ENCODE results near the gene ABCA10. TPM values are rescaled to one million over a fixed set of nuclear protein-coding genes. Genes with fewer than 3 reads are reported as not detected.
"Not testable (repeated sequence)": the region's sequence is repeated elsewhere in the genome, so short reads cannot be mapped to it uniquely, and the experiment has no call there.

Gene ABCA10
- total RNA-seq, 1 experiment from 2014 or later, result not detected

DNA sequence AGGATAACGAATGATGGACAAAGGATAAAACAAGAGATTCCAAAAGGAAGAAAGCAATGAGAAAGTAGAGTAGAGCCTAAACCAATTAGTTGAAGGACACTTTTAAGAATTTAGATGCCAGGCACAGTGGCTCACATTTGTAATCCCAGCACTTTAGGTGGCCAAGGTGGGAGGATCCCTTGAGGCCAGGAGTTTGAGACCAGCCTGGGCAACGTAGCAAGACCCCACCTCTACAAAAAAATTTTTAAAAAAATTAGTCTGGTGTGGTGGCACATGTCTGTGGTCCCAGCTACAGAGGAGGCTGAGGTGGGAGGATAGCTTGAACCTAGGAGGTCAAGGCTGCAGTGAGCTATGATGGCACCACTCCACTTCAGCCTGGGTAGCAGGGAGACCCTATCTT, 20.0 kb downstream of the ABCA10 start:
- no peaks in the 10 kb centered on the region for H3K36me3 ChIP-seq
- no peak overlapping the region for H3K27ac ChIP-seq
- no peaks in the 10 kb centered on the region for H3K4me1 ChIP-seq
- no peak overlapping the region for H3K4me3 ChIP-seq
- no peaks in the 10 kb centered on the region for H3K27me3 ChIP-seq
- no peaks in the 10 kb centered on the region for H3K9me3 ChIP-seq (replicated peaks)
- DNase-seq, result no peak

DNA sequence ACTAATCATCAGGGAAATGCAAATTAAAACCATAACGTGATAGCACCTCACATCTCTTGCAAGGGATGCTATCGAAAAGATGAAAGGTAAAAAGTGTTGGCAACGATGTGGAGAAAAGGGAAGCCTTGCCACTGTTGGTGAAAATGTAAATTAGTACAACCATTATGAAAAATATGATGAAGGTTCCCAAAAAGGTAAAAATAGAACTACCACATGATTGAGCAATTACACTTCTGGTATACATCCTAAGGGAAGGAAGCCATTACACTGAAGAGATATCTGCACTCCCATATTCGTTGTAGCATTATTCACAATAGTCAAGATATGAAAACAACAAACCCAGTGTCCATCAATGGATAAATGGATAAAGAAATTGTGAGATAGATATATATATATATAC, 21.5 kb downstream of the ABCA10 start:
- no peak for DNase-seq
- Histone ChIP-seq H3K4me3 (no peak overlapping the region), H3K36me3 (no peaks in the 10 kb centered on the region), H3K4me1 (no peaks in the 10 kb centered on the region), H3K9me3 (replicated peaks) (no peaks in the 10 kb centered on the region), H3K27ac (no peak overlapping the region), H3K27me3 (no peaks in the 10 kb centered on the region)

- H3K4me3 ChIP-seq, result no peak overlapping the region
- DNase-seq, result no peak
- H3K27ac ChIP-seq, result no peak overlapping the region
- no peaks in the 10 kb centered on the region for H3K36me3 ChIP-seq
- no peaks in the 10 kb centered on the region for H3K4me1 ChIP-seq
- H3K27me3 ChIP-seq, result 0 out of 2 replicates have a peak, but pooled peaks cover 2% of the 10 kb centered on the region
- H3K9me3 ChIP-seq (replicated peaks), result no peaks in the 10 kb centered on the region
Measured at GRCh38 chr17:69198238-69198637, 30.4 kb downstream of the ABCA10 start.

GRCh38 chr17:69196105-69196653, 32.4 kb downstream of the ABCA10 start:
- not testable (repeated sequence) for DNase-seq; H3K27ac ChIP-seq; H3K27me3 ChIP-seq; H3K4me3 ChIP-seq; H3K4me1 ChIP-seq; H3K9me3 ChIP-seq (replicated peaks); H3K36me3 ChIP-seq

- Histone ChIP-seq H3K36me3 (no peaks in the 10 kb centered on the region), H3K27me3 (0 out of 2 replicates have a peak, but pooled peaks cover 2% of the 10 kb centered on the region)
Measured at GRCh38 chr17:69192754-69193153, 35.9 kb downstream of the ABCA10 start.

GRCh38 chr17:69188796-69189195, 39.8 kb downstream of the ABCA10 start:
- Histone ChIP-seq H3K36me3 (no peaks in the 10 kb centered on the region), H3K4me1 (no peaks in the 10 kb centered on the region), H3K27ac (no peak overlapping the region), H3K27me3 (0 out of 2 replicates have a peak, but pooled peaks cover 2% of the 10 kb centered on the region), H3K4me3 (no peak overlapping the region), H3K9me3 (replicated peaks) (no peaks in the 10 kb centered on the region)
- no peak for DNase-seq

More at GRCh38 chr17:69192754-69193153, 35.9 kb downstream of the ABCA10 start:
- H3K9me3 ChIP-seq (replicated peaks), result no peaks in the 10 kb centered on the region
- DNase-seq, result no peak
- no peak overlapping the region for H3K4me3 ChIP-seq
- no peak overlapping the region for H3K27ac ChIP-seq
- no peaks in the 10 kb centered on the region for H3K4me1 ChIP-seq

DNA sequence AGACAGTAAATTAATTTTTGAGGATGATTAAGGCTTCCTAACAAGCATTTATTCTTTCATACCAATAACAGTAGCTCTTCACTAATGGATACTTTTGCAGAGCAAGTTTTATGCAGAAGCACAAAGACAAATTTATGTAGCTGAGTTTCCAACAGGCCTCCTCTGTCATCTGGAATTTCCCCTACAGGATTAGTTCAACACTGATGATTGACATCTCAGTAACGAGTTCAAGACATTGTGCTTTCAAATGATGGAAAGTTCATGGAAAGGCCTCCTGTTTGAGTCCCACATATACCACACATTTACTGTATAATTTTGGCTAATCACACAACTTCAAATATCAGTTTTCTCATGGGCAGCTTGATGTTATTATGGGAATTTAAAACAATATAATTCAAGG, 40.6 kb downstream of the ABCA10 start:
- no peak for DNase-seq
- H3K27me3 ChIP-seq, result 0 out of 2 replicates have a peak, but pooled peaks cover 2% of the 10 kb centered on the region
- H3K9me3 ChIP-seq (replicated peaks), result no peaks in the 10 kb centered on the region
- H3K27ac ChIP-seq, result no peak overlapping the region
- no peaks in the 10 kb centered on the region for H3K4me1 ChIP-seq
- no peak overlapping the region for H3K4me3 ChIP-seq
- H3K36me3 ChIP-seq, result no peaks in the 10 kb centered on the region

- Histone ChIP-seq H3K27me3 (0 out of 2 replicates have a peak, but pooled peaks cover 2% of the 10 kb centered on the region), H3K9me3 (replicated peaks) (no peaks in the 10 kb centered on the region), H3K36me3 (no peaks in the 10 kb centered on the region), H3K4me1 (no peaks in the 10 kb centered on the region), H3K4me3 (no peak overlapping the region), H3K27ac (no peak overlapping the region)
- no peak for DNase-seq
Measured at GRCh38 chr17:69187294-69187693, 41.3 kb downstream of the ABCA10 start.

DNA sequence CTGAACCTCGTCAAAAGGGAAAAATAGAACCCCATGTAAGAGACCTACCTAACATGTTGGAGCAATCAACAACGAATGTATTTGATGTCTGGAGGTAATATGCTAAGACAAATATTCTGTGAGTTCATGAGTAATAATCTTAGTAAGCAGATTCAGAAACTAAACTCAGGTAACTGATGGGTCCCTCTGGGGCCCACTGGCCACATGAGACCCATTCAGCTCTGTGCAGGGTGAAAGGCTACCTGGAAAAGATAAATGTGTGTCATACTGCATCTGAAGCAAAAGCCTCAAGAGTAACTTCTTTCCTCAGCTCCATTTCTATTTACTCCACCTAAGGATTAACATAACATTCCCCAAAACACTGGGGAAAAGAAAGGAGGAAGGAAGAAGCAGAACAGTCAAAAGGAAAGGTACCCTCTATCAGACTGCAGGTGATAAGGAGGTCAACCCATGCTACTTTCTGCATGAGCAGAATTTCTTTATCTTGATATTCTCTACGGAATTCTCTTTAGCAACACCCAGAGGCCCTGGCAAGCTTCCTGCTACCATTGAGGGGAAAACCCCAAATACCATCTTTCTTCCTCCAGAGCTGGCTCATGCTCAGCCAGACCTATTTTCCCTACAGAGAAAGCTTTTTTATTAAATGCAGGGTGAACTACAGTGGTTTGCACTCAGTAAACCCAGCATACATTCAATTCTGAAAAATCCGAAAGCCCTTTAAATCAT, 49.2 kb downstream of the ABCA10 start:
- no peak overlapping the region for H3K4me3 ChIP-seq
- no peak for DNase-seq
- H3K9me3 ChIP-seq (replicated peaks), result no peaks in the 10 kb centered on the region
- peaks cover 8% of the 10 kb centered on the region; the same call in 1 of the 2 replicates for H3K27me3 ChIP-seq
- H3K36me3 ChIP-seq, result no peaks in the 10 kb centered on the region
- H3K27ac ChIP-seq, result no peak overlapping the region
- no peaks in the 10 kb centered on the region; the same call in 1 of the 2 replicates for H3K4me1 ChIP-seq

- no peaks in the 10 kb centered on the region; the same call in 1 of the 2 replicates for H3K4me1 ChIP-seq
- H3K9me3 ChIP-seq (replicated peaks), result no peaks in the 10 kb centered on the region
- H3K27me3 ChIP-seq, result peaks cover 8% of the 10 kb centered on the region; the same call in 1 of the 2 replicates
- H3K36me3 ChIP-seq, result no peaks in the 10 kb centered on the region
- no peak overlapping the region for H3K27ac ChIP-seq
- DNase-seq, result no peak
- no peak overlapping the region for H3K4me3 ChIP-seq
Measured at GRCh38 chr17:69176457-69176795, 52.2 kb downstream of the ABCA10 start.

- Histone ChIP-seq H3K27ac (no peak overlapping the region), H3K4me1 (no peaks in the 10 kb centered on the region; the same call in 1 of the 2 replicates), H3K4me3 (no peak overlapping the region), H3K9me3 (replicated peaks) (no peaks in the 10 kb centered on the region), H3K27me3 (peaks cover 8% of the 10 kb centered on the region; the same call in 1 of the 2 replicates), H3K36me3 (no peaks in the 10 kb centered on the region)
- DNase-seq, result peak in 1 of 2 experiments; percentile 11
Measured at GRCh38 chr17:69175625-69176456, 52.8 kb downstream of the ABCA10 start.

DNA sequence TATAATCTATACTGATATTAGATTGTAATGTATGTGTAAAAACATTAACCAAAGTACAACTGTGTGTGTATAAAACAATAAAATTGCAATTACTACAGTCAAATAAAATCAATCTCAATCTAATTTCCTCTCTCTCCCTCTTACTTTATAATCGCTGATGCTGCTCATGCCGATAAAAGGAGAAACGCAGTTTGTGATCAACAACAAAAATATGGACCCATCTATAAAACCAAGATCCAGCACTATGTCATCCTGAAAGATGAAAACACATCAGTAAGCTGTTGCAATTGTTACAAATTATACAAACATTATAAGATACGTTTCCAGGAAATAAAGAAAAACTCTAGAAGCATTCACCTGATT, 53.4 kb downstream of the ABCA10 start:
- no peak overlapping the region for H3K27ac ChIP-seq
- no peaks in the 10 kb centered on the region; the same call in 1 of the 2 replicates for H3K4me1 ChIP-seq
- H3K9me3 ChIP-seq (replicated peaks), result no peaks in the 10 kb centered on the region
- H3K27me3 ChIP-seq, result peaks cover 5% of the 10 kb centered on the region; the same call in 1 of the 2 replicates
- no peaks in the 10 kb centered on the region for H3K36me3 ChIP-seq
- no peak for DNase-seq
- no peak overlapping the region for H3K4me3 ChIP-seq

DNA sequence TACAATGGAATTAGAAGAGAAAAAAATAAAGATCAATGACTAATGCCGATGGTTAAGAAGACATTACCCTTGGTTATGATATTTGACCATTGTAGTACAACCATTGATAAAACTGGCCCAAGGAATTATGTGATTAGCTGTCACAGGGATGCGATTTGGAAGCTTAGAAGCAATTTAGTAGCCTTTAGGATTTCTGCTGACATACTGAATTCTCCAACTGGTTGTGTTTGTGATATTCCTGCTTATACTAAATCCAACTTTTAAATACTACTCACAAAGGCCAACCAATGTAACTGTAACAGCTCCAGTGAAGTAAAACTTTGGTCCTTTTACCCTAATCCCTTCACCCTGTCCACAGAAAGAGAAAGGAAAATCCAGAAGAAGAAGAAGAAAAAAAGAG, 55.5 kb downstream of the ABCA10 start:
- Histone ChIP-seq H3K4me1 (no peaks in the 10 kb centered on the region; the same call in 1 of the 2 replicates), H3K4me3 (no peak overlapping the region), H3K36me3 (no peaks in the 10 kb centered on the region), H3K9me3 (replicated peaks) (no peaks in the 10 kb centered on the region), H3K27me3 (0 out of 2 replicates have a peak, but pooled peaks cover 6% of the 10 kb centered on the region), H3K27ac (no peak overlapping the region)
- no peak for DNase-seq

DNA sequence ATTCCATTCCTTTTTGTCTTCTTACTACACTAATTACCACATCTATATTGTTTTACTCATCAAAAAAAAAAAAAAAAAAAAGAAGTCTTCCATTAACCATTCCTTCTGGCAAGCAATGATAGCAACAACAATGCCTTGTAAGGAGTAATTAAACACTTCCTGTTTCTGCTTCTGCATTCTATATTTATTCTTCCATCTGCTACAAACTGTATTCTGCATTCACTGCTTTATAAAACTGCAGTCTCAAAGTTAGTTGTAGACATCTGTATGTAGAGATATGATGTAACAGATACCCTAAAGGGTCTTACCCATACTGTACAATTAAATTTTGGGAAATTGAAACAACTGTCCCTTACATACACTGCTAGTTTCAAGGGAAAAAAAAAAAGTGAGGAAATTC, 58.2 kb downstream of the ABCA10 start:
- 0 out of 2 replicates have a peak, but pooled peaks cover 6% of the 10 kb centered on the region for H3K27me3 ChIP-seq
- no peaks in the 10 kb centered on the region for H3K36me3 ChIP-seq
- H3K27ac ChIP-seq, result no peak overlapping the region
- H3K9me3 ChIP-seq (replicated peaks), result no peaks in the 10 kb centered on the region
- H3K4me1 ChIP-seq, result no peaks in the 10 kb centered on the region
- DNase-seq, result no peak
- no peak overlapping the region for H3K4me3 ChIP-seq

- H3K4me1 ChIP-seq; H3K36me3 ChIP-seq; DNase-seq; H3K9me3 ChIP-seq (replicated peaks); H3K4me3 ChIP-seq; H3K27me3 ChIP-seq; H3K27ac ChIP-seq: not testable (repeated sequence)
Measured at GRCh38 chr17:69168642-69169041, 60.0 kb downstream of the ABCA10 start.

All from SJCRH30 (cell line).